CD4-positive, CD25-positive, alpha-beta regulatory T cell (primary cell): ENCODE measurements around the gene ZNF579. TPM values are rescaled to one million over a fixed set of nuclear protein-coding genes. Genes with fewer than 3 reads are reported as not detected.
A peak's percentile ranks its signal among the peaks of the same experiment; 100 is the strongest.
"Not testable (repeated sequence)": the region's sequence is repeated elsewhere in the genome, so short reads cannot be mapped to it uniquely, and the experiment has no call there.

Experiments used
- ATAC-seq, 2 donors: fragments of 150-1000 bp; cut with Tn5 transposase; one replicate each; pipeline ENCODE4 v1.10.0; 2021; ENCODE audit warnings: low read depth in 2 of 2, moderate number of reproducible peaks in 2 of 2, moderate library complexity in 1 of 2
- DNase-seq, 3 donors: peaks; one replicate each; pipeline versions ENCODE4 v3.0.0 to v3.0.0-alpha.2; 2012 to 2022; ENCODE audit warnings: mixed read lengths in 1 of 3
- H3K27ac ChIP-seq: one replicate; pipeline ENCODE4 v1.7.0; 2013; ENCODE audit warnings: mild to moderate bottlenecking, low read length; ENCODE audit not compliant: insufficient read depth, poor library complexity, severe bottlenecking
- H3K27me3 ChIP-seq: one replicate; pipeline ENCODE4 v1.7.0; 2013; ENCODE audit warnings: low read length; ENCODE audit not compliant: control insufficient read depth, insufficient read depth
- H3K36me3 ChIP-seq: one replicate; pipeline ENCODE4 v1.7.0; 2013; ENCODE audit warnings: mild to moderate bottlenecking, low read length, moderate library complexity; ENCODE audit not compliant: control insufficient read depth, insufficient read depth
- H3K4me1 ChIP-seq: 2 replicates; pipeline ENCODE4 v1.7.0; 2013; ENCODE audit warnings: mild to moderate bottlenecking, low read length; ENCODE audit not compliant: insufficient read depth, control insufficient read depth, poor library complexity, severe bottlenecking
- H3K4me3 ChIP-seq: one replicate; pipeline ENCODE4 v1.7.0; 2013; ENCODE audit warnings: low read depth, mild to moderate bottlenecking, low read length, moderate library complexity
- H3K9me3 ChIP-seq, 2 experiments: 1 replicate in 1 of 2; 2 replicates in 1 of 2; pipeline ENCODE4 v1.7.0; 2013; ENCODE audit warnings: low read length in 2 of 2, mild to moderate bottlenecking in 1 of 2, moderate library complexity in 1 of 2; ENCODE audit not compliant: control insufficient read depth in 2 of 2
- H3K27ac Mint-ChIP-seq, 3 donors: one replicate each; pipeline ENCODE4 v1.8.0; 2020 to 2022; ENCODE audit warnings: mild to moderate bottlenecking in 3 of 3, mixed read lengths in 3 of 3, moderate library complexity in 2 of 3
- H3K27me3 Mint-ChIP-seq: one replicate; pipeline ENCODE4 v1.8.0; 2022; ENCODE audit warnings: mild to moderate bottlenecking, mixed read lengths
- H3K36me3 Mint-ChIP-seq: one replicate; pipeline ENCODE4 v1.8.0; 2020; ENCODE audit warnings: mixed read lengths
- H3K4me1 Mint-ChIP-seq, 4 donors: one replicate each; pipeline ENCODE4 v1.8.0; 2020 to 2022; ENCODE audit warnings: mixed read lengths in 4 of 4, mild to moderate bottlenecking in 1 of 4
- H3K4me3 Mint-ChIP-seq, 4 donors: one replicate each; pipeline ENCODE4 v1.8.0; 2020 to 2022; ENCODE audit warnings: mild to moderate bottlenecking in 4 of 4, mixed read lengths in 4 of 4, moderate library complexity in 3 of 4
- H3K9me3 Mint-ChIP-seq, 7 donors: one replicate each; pipeline ENCODE4 v1.8.0; 2020 to 2022; ENCODE audit warnings: mixed read lengths in 7 of 7, mild to moderate bottlenecking in 3 of 7, moderate library complexity in 2 of 7
- polyA plus RNA-seq, 4 donors: library from polyadenylated mRNA; unstranded; fragments of 300-500 nt; fragmentation: Illumina TruSeq; gene quantifications; one replicate each; pipeline ENCODE4 v1.2.3, GENCODE V29; 2021
- total RNA-seq: library from RNA; stranded (reverse); gene quantifications from one replicate; pipeline ENCODE4 v1.2.3, GENCODE V29; 2022

ZNF579 gene
- total and polyA plus RNA-seq, 5 donors from 2014 or later: 0.13 to 4.2 (median 0.19) TPM; not detected in 1

GRCh38 chr19:55590617-55591016 lies 10.0 kb upstream of the ZNF579 start:
- H3K4me1 Mint-ChIP-seq: peaks cover 0 to 18% (median 6%) of the 10 kb centered on the region in 4 donors
- H3K9me3 Mint-ChIP-seq: peaks cover 0 to under 1% (median 0%) of the 10 kb centered on the region in 7 donors
- no peaks in the 10 kb centered on the region for H3K27me3 ChIP-seq
- H3K27ac ChIP-seq: no peak overlapping the region
- ATAC-seq (no peak), DNase-seq (peak in 1 of 3 donors; percentile 24)
- peaks cover 12% of the 10 kb centered on the region for H3K27me3 Mint-ChIP-seq
- peaks cover 20% of the 10 kb centered on the region for H3K36me3 Mint-ChIP-seq
- H3K27ac Mint-ChIP-seq: no peak overlapping the region
- peaks cover 24% of the 10 kb centered on the region for H3K4me1 ChIP-seq
- no peaks in the 10 kb centered on the region for H3K9me3 ChIP-seq
- peaks cover 7% of the 10 kb centered on the region for H3K36me3 ChIP-seq
- H3K4me3 Mint-ChIP-seq: no peak overlapping the region
- H3K4me3 ChIP-seq: no peak overlapping the region

GRCh38 chr19:55590109-55590508 lies 9.5 kb upstream of the ZNF579 start:
- H3K27ac Mint-ChIP-seq: no peak overlapping the region

GRCh38 chr19:55588738-55589137 lies 8.1 kb upstream of the ZNF579 start:
- peaks cover 20% of the 10 kb centered on the region for H3K27me3 Mint-ChIP-seq
- no peak overlapping the region for H3K4me3 ChIP-seq
- no peaks in the 10 kb centered on the region for H3K27me3 ChIP-seq
- ATAC-seq: no peak
- peaks cover 9% of the 10 kb centered on the region for H3K36me3 Mint-ChIP-seq
- peaks cover 25% of the 10 kb centered on the region for H3K4me1 ChIP-seq
- H3K4me1 Mint-ChIP-seq: peaks cover 5 to 23% (median 8%) of the 10 kb centered on the region in 4 donors
- DNase-seq: no peak
- no peaks in the 10 kb centered on the region for H3K9me3 ChIP-seq
- H3K27ac Mint-ChIP-seq: no peak overlapping the region
- H3K4me3 Mint-ChIP-seq: no peak overlapping the region
- H3K27ac ChIP-seq: no peak overlapping the region
- no peaks in the 10 kb centered on the region for H3K9me3 Mint-ChIP-seq
- no peaks in the 10 kb centered on the region for H3K36me3 ChIP-seq

More at GRCh38 chr19:55590109-55590508, 9.5 kb upstream of the ZNF579 start:
- no peaks in the 10 kb centered on the region for H3K9me3 Mint-ChIP-seq
- DNase-seq (no peak), ATAC-seq (no peak)
- peaks cover 4 to 23% (median 8%) of the 10 kb centered on the region in 4 donors for H3K4me1 Mint-ChIP-seq
- H3K27me3 Mint-ChIP-seq: peaks cover 14% of the 10 kb centered on the region
- H3K27ac ChIP-seq: no peak overlapping the region
- H3K27me3 ChIP-seq: no peaks in the 10 kb centered on the region
- no peak overlapping the region for H3K4me3 ChIP-seq
- H3K9me3 ChIP-seq: no peaks in the 10 kb centered on the region
- H3K4me3 Mint-ChIP-seq: peak overlapping the region in 1 of 4 donors; percentile 45
- peaks cover 15% of the 10 kb centered on the region for H3K36me3 Mint-ChIP-seq
- H3K36me3 ChIP-seq: peaks cover 2% of the 10 kb centered on the region
- H3K4me1 ChIP-seq: peaks cover 25% of the 10 kb centered on the region

GRCh38 chr19:55586976-55587668 lies 6.5 kb upstream of the ZNF579 start:
- H3K4me1 Mint-ChIP-seq: peaks cover 5 to 24% (median 9%) of the 10 kb centered on the region in 4 donors
- H3K36me3 ChIP-seq: no peaks in the 10 kb centered on the region
- H3K27ac ChIP-seq: no peak overlapping the region
- no peaks in the 10 kb centered on the region for H3K27me3 ChIP-seq
- ATAC-seq (peak; percentile 96), DNase-seq (peak; percentile 85 to 90 (median 85))
- no peaks in the 10 kb centered on the region for H3K9me3 ChIP-seq
- H3K27ac Mint-ChIP-seq: peak overlapping the region in 2 of 3 donors; percentile 80 to 86
- peaks cover 6% of the 10 kb centered on the region for H3K36me3 Mint-ChIP-seq
- H3K27me3 Mint-ChIP-seq: peaks cover 20% of the 10 kb centered on the region
- H3K4me1 ChIP-seq: peaks cover 25% of the 10 kb centered on the region
- H3K9me3 Mint-ChIP-seq: no peaks in the 10 kb centered on the region
- H3K4me3 ChIP-seq: peak overlapping the region; percentile 66
- peak overlapping the region; percentile 83 to 94 (median 86) for H3K4me3 Mint-ChIP-seq

- Histone ChIP-seq H3K27ac (no peak overlapping the region), H3K27me3 (no peaks in the 10 kb centered on the region), H3K4me3 (no peak overlapping the region), H3K36me3 (no peaks in the 10 kb centered on the region), H3K4me1 (peaks cover 32% of the 10 kb centered on the region), H3K9me3 (no peaks in the 10 kb centered on the region)
- Mint-ChIP-seq H3K4me3 (peak overlapping the region in 3 of 4 donors; percentile 46 to 84 (median 67)), H3K27me3 (peaks cover 20% of the 10 kb centered on the region), H3K36me3 (no peaks in the 10 kb centered on the region), H3K9me3 (no peaks in the 10 kb centered on the region), H3K27ac (peak overlapping the region in 2 of 3 donors; percentile 67 to 86), H3K4me1 (peaks cover 11 to 38% (median 19%) of the 10 kb centered on the region in 4 donors)
- peak in 1 of 3 donors; percentile 40 for DNase-seq
- no peak for ATAC-seq
These were observed 5.2 kb upstream of the ZNF579 start for GRCh38 chr19:55585658-55586339.

GRCh38 chr19:55584871-55585270 lies 4.2 kb upstream of the ZNF579 start:
- H3K27me3 ChIP-seq: no peaks in the 10 kb centered on the region
- H3K9me3 ChIP-seq: no peaks in the 10 kb centered on the region
- H3K27me3 Mint-ChIP-seq: peaks cover 20% of the 10 kb centered on the region
- peaks cover under 1% of the 10 kb centered on the region for H3K36me3 Mint-ChIP-seq
- peaks cover 36% of the 10 kb centered on the region for H3K4me1 ChIP-seq
- H3K4me3 Mint-ChIP-seq: peak overlapping the region in 2 of 4 donors; percentile 46 to 56
- ATAC-seq (no peak), DNase-seq (no peak)
- no peaks in the 10 kb centered on the region for H3K9me3 Mint-ChIP-seq
- H3K36me3 ChIP-seq: no peaks in the 10 kb centered on the region
- H3K4me1 Mint-ChIP-seq: peaks cover 13 to 43% (median 22%) of the 10 kb centered on the region in 4 donors
- H3K27ac Mint-ChIP-seq: peak overlapping the region in 1 of 3 donors; percentile 3
- H3K27ac ChIP-seq: no peak overlapping the region
- no peak overlapping the region for H3K4me3 ChIP-seq

GRCh38 chr19:55583897-55584296 lies 3.2 kb upstream of the ZNF579 start:
- not testable (repeated sequence) for H3K27ac ChIP-seq, DNase-seq, H3K9me3 ChIP-seq, H3K4me3 ChIP-seq, H3K4me3 Mint-ChIP-seq, H3K9me3 Mint-ChIP-seq, H3K36me3 ChIP-seq, H3K27ac Mint-ChIP-seq, H3K27me3 ChIP-seq, ATAC-seq, H3K36me3 Mint-ChIP-seq
- peaks cover 37% of the 10 kb centered on the region for H3K4me1 ChIP-seq
- Mint-ChIP-seq H3K4me1 (peaks cover 16 to 47% (median 26%) of the 10 kb centered on the region in 4 donors), H3K27me3 (peaks cover 20% of the 10 kb centered on the region)
